ENCODE results near the gene SUSD1. TPM values are rescaled to one million over a fixed set of nuclear protein-coding genes. Genes with fewer than 3 reads are reported as not detected.

The SUSD1 gene
- polyA plus RNA-seq, 1 donor (not counting 4 experiments of a cell fraction or from before 2014, with no cell fraction given) = 3.6 TPM

DNA sequence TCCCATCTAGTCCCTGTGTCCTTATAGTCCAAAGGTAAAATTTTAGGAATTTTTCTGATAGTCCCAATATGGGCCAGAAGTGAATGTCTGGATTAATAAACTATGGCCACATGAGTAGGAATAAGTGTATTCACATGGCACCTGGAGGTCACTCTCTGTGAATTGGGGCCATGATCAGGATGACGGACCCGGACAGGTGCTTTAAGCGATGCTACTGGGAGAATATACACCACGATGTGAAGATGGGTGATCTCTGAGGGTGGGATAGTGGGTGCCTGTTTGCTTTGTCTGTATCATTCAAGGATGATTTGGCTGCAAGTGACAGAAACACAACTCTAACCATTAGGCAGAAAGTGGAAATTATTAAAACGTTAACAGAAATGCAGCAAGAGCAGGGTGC is 177.3 kb downstream of the SUSD1 start:
- TF ChIP-seq EZH2 (IDR thresholded peaks at IDR 0.05; ENCODE audit: low read length) = no peak
- TF ChIP-seq, protein P1, sequence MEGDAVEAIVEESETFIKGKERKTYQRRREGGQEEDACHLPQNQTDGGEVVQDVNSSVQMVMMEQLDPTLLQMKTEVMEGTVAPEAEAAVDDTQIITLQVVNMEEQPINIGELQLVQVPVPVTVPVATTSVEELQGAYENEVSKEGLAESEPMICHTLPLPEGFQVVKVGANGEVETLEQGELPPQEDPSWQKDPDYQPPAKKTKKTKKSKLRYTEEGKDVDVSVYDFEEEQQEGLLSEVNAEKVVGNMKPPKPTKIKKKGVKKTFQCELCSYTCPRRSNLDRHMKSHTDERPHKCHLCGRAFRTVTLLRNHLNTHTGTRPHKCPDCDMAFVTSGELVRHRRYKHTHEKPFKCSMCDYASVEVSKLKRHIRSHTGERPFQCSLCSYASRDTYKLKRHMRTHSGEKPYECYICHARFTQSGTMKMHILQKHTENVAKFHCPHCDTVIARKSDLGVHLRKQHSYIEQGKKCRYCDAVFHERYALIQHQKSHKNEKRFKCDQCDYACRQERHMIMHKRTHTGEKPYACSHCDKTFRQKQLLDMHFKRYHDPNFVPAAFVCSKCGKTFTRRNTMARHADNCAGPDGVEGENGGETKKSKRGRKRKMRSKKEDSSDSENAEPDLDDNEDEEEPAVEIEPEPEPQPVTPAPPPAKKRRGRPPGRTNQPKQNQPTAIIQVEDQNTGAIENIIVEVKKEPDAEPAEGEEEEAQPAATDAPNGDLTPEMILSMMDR (optimal IDR thresholded peaks at IDR 0.05 in 1 of 3, IDR thresholded peaks at IDR 0.05 in 1 of 3, conservative IDR thresholded peaks at IDR 0.05 in 1 of 3; ENCODE audit: extremely low read depth in 1 of 3, insufficient read depth in 2 of 3, low read length in 3 of 3) = no peak
- no peak overlapping the region for H3K27ac ChIP-seq (ENCODE audit: control insufficient read depth, insufficient read depth, low read length)
- no peaks in the 10 kb centered on the region for H3K9me1 ChIP-seq (ENCODE audit: control insufficient read depth, extremely low read depth, insufficient read depth, low read length)
- H3K4me3 ChIP-seq (ENCODE audit: control insufficient read depth in 2 of 3, extremely low read depth in 1 of 3, insufficient read depth in 2 of 3, low read depth in 1 of 3, low read length in 3 of 3) = no peak overlapping the region
- no peaks in the 10 kb centered on the region for H3K36me3 ChIP-seq (ENCODE audit: control insufficient read depth in 2 of 2, extremely low read depth in 1 of 2, insufficient read depth in 2 of 2, low read length in 2 of 2)
- DNase-seq (ENCODE audit: low read depth, low spot score) = no peak
- no peak for FAIRE-seq
- H3K9ac ChIP-seq (ENCODE audit: control insufficient read depth, extremely low read depth, insufficient read depth, low read length) = no peak overlapping the region
- peaks cover 5% of the 10 kb centered on the region for H3K4me1 ChIP-seq (ENCODE audit: control insufficient read depth, extremely low read depth, insufficient read depth, low read length)
- no peaks in the 10 kb centered on the region for H4K20me1 ChIP-seq (ENCODE audit: control insufficient read depth, extremely low read depth, insufficient read depth, low read length)
- H3K9me3 ChIP-seq (ENCODE audit: control insufficient read depth, low read depth, low read length) = no peaks in the 10 kb centered on the region
- H2AFZ ChIP-seq (ENCODE audit: control insufficient read depth, low read length) = no peak overlapping the region
- H3K79me2 ChIP-seq (ENCODE audit: control insufficient read depth, insufficient read depth, low read length) = no peaks in the 10 kb centered on the region
- H3K4me2 ChIP-seq (ENCODE audit: control insufficient read depth, extremely low read depth, insufficient read depth, low read depth, low read length) = no peak overlapping the region
- dilution Hi-C loops (cut with MboI; ENCODE audit: extremely low pct_ligation_motif_present, low sequenced_read_pairs) = no loop called here
- H3K27me3 ChIP-seq (ENCODE audit: control insufficient read depth, extremely low read depth, insufficient read depth, low read length) = no peaks in the 10 kb centered on the region

DNA sequence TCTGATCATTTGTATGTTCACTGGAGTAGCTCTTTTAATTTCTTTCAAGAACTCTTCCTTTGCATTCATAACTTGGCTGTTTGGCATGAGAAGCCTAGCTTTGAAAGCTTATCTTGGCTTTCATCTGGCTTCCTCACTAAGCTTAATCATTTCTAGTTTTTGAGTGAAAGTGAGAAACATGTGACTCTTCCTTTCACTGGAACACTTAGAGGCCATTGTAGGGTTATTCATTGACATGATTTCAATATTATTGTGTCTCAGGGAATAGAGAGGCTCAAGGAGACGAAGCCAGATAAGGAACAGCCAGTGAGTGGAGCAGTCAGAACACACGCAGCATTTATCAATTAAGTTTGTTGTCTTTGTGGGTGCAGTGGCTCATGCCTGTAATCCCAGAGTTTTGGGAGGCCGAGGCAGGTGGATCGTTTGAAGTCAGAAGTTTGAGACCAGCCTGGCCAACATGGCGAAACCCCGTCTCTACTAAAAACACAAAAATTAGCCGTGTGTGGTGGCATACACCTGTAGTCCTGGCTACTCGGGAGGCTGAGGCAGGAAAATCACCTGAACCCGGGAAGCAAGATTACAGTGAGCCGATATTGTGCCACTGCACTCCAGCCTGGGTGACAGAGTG is 180.2 kb downstream of the SUSD1 start:
- no peak overlapping the region for H3K27ac ChIP-seq (ENCODE audit: control insufficient read depth, insufficient read depth, low read length)
- H3K9me3 ChIP-seq (ENCODE audit: control insufficient read depth, low read depth, low read length) = no peaks in the 10 kb centered on the region
- H3K4me3 ChIP-seq (ENCODE audit: control insufficient read depth in 2 of 3, extremely low read depth in 1 of 3, insufficient read depth in 2 of 3, low read depth in 1 of 3, low read length in 3 of 3) = no peak overlapping the region
- no peak overlapping the region for H3K9ac ChIP-seq (ENCODE audit: control insufficient read depth, extremely low read depth, insufficient read depth, low read length)
- no peaks in the 10 kb centered on the region for H3K36me3 ChIP-seq (ENCODE audit: control insufficient read depth in 2 of 2, extremely low read depth in 1 of 2, insufficient read depth in 2 of 2, low read length in 2 of 2)
- no peak overlapping the region for H3K4me2 ChIP-seq (ENCODE audit: control insufficient read depth, extremely low read depth, insufficient read depth, low read depth, low read length)
- DNase-seq (ENCODE audit: low read depth, low spot score) (no peak), FAIRE-seq (no peak)
- TF ChIP-seq, protein P1 (optimal IDR thresholded peaks at IDR 0.05 in 1 of 3, IDR thresholded peaks at IDR 0.05 in 1 of 3, conservative IDR thresholded peaks at IDR 0.05 in 1 of 3; ENCODE audit: extremely low read depth in 1 of 3, insufficient read depth in 2 of 3, low read length in 3 of 3) = no peak
- no peak for TF ChIP-seq EZH2 (IDR thresholded peaks at IDR 0.05; ENCODE audit: low read length)
- peaks cover 11% of the 10 kb centered on the region for H3K4me1 ChIP-seq (ENCODE audit: control insufficient read depth, extremely low read depth, insufficient read depth, low read length)
- peak overlapping the region; percentile 58 for H2AFZ ChIP-seq (ENCODE audit: control insufficient read depth, low read length)
- no peaks in the 10 kb centered on the region for H3K9me1 ChIP-seq (ENCODE audit: control insufficient read depth, extremely low read depth, insufficient read depth, low read length)
- no peaks in the 10 kb centered on the region for H3K79me2 ChIP-seq (ENCODE audit: control insufficient read depth, insufficient read depth, low read length)
- no peaks in the 10 kb centered on the region for H4K20me1 ChIP-seq (ENCODE audit: control insufficient read depth, extremely low read depth, insufficient read depth, low read length)
- H3K27me3 ChIP-seq (ENCODE audit: control insufficient read depth, extremely low read depth, insufficient read depth, low read length) = no peaks in the 10 kb centered on the region
- dilution Hi-C loops (cut with MboI; ENCODE audit: extremely low pct_ligation_motif_present, low sequenced_read_pairs) = no loop called here

Data from keratinocyte (primary cell).